Omental fat pad (tissue), 4 donors: ENCODE data around the gene RAD23A. TPM values are rescaled to one million over a fixed set of nuclear protein-coding genes. Genes with fewer than 3 reads are reported as not detected.
"Not testable (repeated sequence)": the region's sequence is repeated elsewhere in the genome, so short reads cannot be mapped to it uniquely, and the experiment has no call there.

ENCODE experiments used
- ATAC-seq: fragments of 150-250 bp; one replicate; pipeline ENCODE4 v1.9.1; 2016; ENCODE audit warnings: mild to moderate bottlenecking, moderate library complexity; ENCODE audit not compliant: low FRiP score
- DNase-seq: peaks from one replicate; pipeline ENCODE4 v3.0.0-alpha.2; 2019; ENCODE audit warnings: low spot score
- CTCF ChIP-seq, 3 donors: fragments of 450-650 bp; IDR thresholded peaks; one replicate each; pipeline ENCODE4 v1.5.1; 2016 to 2017; ENCODE audit warnings: antibody characterized with exemption in 3 of 3, mild to moderate bottlenecking in 3 of 3, moderate library complexity in 2 of 3
- total RNA-seq, 4 donors: library from RNA; depleted of rRNA; stranded (reverse); fragments of >200 nt; gene quantifications; one replicate each; pipeline ENCODE4 v1.1.0, GENCODE V29; 2016

Gene RAD23A
- total RNA-seq, 4 donors from 2014 or later, result 65.6 to 119 (median 91.1) TPM

- DNase-seq (no peak), ATAC-seq (no peak)
- TF ChIP-seq CTCF (IDR thresholded peaks at IDR 0.05), result no peak
Observed at GRCh38 chr19:12969292-12969988, 23.8 kb downstream of the RAD23A start, which contains the start of gene DAND5. Gene DAND5, plus strand, starts transcription at chr19:12969576. Its CDS starts 85 bp downstream, at chr19:12969661.

DNA sequence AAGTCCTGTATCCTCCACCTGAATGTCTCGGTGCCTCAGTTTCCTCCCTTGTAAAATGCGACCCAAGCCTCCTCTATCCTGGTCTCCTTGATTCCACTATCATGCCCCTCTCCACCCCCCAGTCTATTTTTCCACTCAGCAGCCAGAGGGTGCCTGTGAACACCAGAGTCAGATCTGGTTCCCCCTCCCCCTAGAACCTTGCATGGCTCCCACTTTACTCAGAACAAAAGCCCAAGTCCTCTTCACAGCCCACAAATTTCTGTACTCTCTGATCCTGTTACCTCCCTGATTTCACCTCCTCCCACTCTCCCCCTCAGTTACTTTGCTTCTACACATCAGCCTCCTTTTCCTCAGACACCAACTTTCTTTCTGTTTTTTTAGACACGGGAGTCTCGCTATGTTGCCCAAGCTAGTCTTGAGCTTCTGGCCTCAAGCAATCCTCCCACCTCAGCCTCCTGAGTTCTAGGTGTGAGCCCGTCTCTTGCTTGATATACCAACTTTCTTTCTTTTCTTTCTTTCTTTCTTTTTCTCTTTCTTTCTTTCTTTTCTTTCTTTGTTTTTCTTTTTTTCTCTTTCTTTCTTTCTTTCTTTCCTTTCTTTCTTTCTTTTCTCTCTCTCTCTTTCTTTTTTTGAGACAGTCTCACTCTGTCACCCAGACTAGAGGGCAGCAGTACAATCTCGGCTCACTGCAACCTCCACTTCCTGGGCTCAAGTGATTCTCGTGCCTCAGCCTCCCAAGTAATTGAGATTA is 24.6 kb downstream of the RAD23A start:
- DNase-seq, result no peak
- no peak for ATAC-seq
- no peak for TF ChIP-seq CTCF (IDR thresholded peaks at IDR 0.05)

GRCh38 chr19:12973236-12973635 is 27.6 kb downstream of the RAD23A start:
- DNase-seq (no peak), ATAC-seq (no peak)
- TF ChIP-seq CTCF (IDR thresholded peaks at IDR 0.05), result no peak

DNA sequence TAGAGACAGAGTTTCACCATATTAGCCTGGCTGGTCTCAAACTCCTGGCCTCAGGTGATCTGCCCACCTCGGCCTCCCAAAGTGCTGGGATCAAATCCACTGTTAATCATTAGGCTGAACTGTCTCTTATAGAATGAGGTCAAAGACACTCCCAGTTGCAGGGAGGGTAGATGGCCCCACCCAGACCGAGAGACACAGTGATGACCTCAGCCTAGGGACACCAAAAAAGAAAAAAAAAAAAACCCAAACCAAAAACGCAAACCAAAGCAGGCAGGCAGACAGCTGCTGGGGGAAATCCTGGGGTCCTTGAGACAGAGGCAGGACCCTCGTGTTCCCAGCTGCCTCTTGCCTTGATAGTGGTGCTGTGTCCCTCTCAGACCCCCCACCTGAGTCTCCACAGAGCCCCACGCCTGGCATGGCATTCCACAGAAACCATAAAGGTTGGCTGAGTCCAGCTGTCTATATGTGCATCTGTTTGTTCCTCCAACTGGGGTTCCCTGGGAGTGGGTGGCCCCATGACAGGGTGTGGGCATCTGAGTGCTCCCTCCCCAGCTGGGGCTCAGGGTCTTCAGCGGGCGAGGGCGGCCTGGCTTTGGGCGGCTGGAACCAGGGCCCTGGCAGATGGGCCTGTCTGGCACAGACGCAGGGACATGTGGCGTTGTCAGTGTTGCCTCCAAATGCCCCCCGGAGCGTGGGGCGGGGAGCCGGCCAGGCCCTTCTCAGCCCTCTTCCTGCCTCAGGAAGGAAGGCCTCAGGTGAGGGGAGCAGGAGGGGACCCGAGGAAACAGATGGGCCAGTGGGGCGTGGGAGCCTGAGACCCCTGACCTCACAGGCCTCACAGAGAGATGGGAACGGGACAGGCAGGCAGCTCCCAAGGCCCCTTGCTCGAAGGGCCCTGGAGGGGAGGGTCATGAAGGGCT is 28.9 kb downstream of the RAD23A start:
- TF ChIP-seq CTCF (IDR thresholded peaks at IDR 0.05), result no peak
- no peak for ATAC-seq

DNA sequence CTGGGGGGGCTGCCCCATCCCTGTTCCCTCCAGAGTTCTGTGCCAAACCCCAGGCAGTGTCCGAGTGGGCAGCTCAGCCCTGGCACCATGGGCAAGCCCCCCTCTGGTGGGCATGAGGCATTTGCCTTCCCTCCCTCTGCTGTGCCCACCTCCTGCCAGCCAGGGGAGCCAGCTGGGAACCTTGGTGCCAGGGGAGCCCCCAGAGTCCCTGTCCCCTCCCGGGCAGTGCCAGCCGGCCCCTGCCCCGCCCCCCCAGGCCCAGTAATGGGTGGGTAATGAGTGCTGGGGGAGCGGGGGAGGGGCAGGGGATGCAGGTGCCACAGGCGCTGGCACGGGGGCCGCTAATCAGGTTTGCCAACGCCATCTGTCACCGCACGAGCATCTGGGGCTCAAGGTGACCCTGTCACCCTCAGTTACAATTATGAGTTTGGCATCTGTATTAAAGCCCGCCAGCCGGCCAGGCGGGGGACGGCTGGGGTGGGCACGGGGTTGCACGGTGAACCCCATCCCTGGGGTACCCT is 29.6 kb downstream of the RAD23A start:
- no peak for DNase-seq
- no peak for TF ChIP-seq CTCF (IDR thresholded peaks at IDR 0.05)
- no peak for ATAC-seq

More for the DNA sequence above, 28.9 kb downstream of the RAD23A start:
- no peak for DNase-seq

DNA sequence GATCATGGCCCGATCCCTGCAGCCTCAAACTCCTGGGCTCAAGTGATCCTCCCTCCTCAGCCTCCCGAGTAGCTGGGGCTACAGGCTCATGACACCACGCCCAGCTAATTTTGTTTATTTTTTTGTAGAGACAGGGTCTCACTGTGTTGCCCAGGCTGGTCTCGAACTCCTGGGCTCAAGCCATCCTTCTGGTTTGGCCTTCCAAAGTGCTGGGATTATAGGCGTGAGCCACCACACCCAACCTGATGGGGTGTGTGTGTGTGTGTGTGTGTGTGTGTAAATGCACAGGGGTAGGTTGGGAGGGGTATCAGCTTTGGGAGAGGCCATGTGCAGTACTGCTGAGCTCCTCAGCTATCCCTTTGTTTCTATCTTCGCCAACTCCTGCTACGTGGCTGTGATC is 30.4 kb downstream of the RAD23A start:
- not testable (repeated sequence) for ATAC-seq, DNase-seq

DNA sequence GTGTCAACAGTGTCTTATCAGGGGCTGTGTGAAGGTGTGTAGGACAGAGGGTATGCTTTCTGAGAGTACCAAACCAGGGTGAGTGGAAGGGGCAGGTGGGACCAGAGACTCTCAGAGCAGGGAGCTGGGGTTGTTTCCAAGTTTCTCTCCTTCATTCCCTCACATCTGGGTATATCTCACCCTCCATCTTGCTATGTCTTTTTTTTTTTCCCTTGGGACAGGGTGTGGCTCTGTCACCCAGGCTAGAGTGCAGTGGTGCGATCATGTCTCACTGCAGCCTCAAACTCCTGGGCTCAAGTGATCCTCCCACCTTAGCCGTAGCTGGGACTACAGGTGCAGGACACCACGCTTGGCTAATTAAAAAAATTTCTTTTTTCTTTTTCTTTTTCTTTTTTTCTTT is 34.3 kb downstream of the RAD23A start:
- no peak for DNase-seq
- TF ChIP-seq CTCF (IDR thresholded peaks at IDR 0.05), result no peak
- no peak for ATAC-seq
